Measurements from ENCODE around the gene ZDHHC17.

The ZDHHC17 gene

GRCh38 chr12:76789335-76790050 is 25.6 kb downstream of the ZDHHC17 start:
- TF ChIP-seq NFIC (IDR thresholded peaks at IDR 0.05) = no peak
- no peak for TF ChIP-seq TEAD4 (IDR thresholded peaks at IDR 0.05)
- no peak for TF ChIP-seq RAD21 (IDR thresholded peaks at IDR 0.05; ENCODE audit: low read depth)
- no peak for TF ChIP-seq TAF1 (IDR thresholded peaks at IDR 0.05; ENCODE audit: low read depth)
- TF ChIP-seq REST (IDR thresholded peaks at IDR 0.05; ENCODE audit: low read depth) = no peak
- no peak for TF ChIP-seq ZBTB7A (IDR thresholded peaks at IDR 0.05; ENCODE audit: low read depth)
- no peak for TF ChIP-seq EGR1 (IDR thresholded peaks at IDR 0.05)

- TF ChIP-seq USF1 (IDR thresholded peaks at IDR 0.05) (no peak), REST (IDR thresholded peaks at IDR 0.05; ENCODE audit: low read depth) (no peak), CEBPB (IDR thresholded peaks at IDR 0.05) (no peak), TCF12 (IDR thresholded peaks at IDR 0.05; ENCODE audit: low read depth) (no peak), RAD21 (IDR thresholded peaks at IDR 0.05; ENCODE audit: low read depth) (peak; percentile 75), YY1 (IDR thresholded peaks at IDR 0.05; ENCODE audit: low read depth) (no peak)
Observed at GRCh38 chr12:76790564-76791552, 26.9 kb downstream of the ZDHHC17 start.

GRCh38 chr12:76792828-76793227 is 28.9 kb downstream of the ZDHHC17 start:
- TF ChIP-seq REST (IDR thresholded peaks at IDR 0.05; ENCODE audit: low read depth) = no peak
- no peak for TF ChIP-seq EGR1 (IDR thresholded peaks at IDR 0.05)
- no peak for TF ChIP-seq YY1 (IDR thresholded peaks at IDR 0.05; ENCODE audit: low read depth)
- no peak for TF ChIP-seq TCF12 (IDR thresholded peaks at IDR 0.05; ENCODE audit: low read depth)
- no peak for TF ChIP-seq MAX (IDR thresholded peaks at IDR 0.05)
- no peak for TF ChIP-seq FOXM1 (IDR thresholded peaks at IDR 0.05; ENCODE audit: borderline replicate concordance, low read depth)
- TF ChIP-seq NFIC (IDR thresholded peaks at IDR 0.05) = no peak
- no peak for TF ChIP-seq TAF1 (IDR thresholded peaks at IDR 0.05; ENCODE audit: low read depth)
- no peak for TF ChIP-seq TEAD4 (IDR thresholded peaks at IDR 0.05)
- no peak for TF ChIP-seq EP300 (IDR thresholded peaks at IDR 0.05; ENCODE audit: borderline replicate concordance)
- TF ChIP-seq CREB1 (IDR thresholded peaks at IDR 0.05; ENCODE audit: low read depth) = no peak
- no peak for TF ChIP-seq RAD21 (IDR thresholded peaks at IDR 0.05; ENCODE audit: low read depth)
- TF ChIP-seq USF1 (IDR thresholded peaks at IDR 0.05) = no peak
- TF ChIP-seq CEBPB (IDR thresholded peaks at IDR 0.05) = no peak
- TF ChIP-seq ZBTB7A (IDR thresholded peaks at IDR 0.05; ENCODE audit: low read depth) = no peak

- TF ChIP-seq CREB1 (IDR thresholded peaks at IDR 0.05; ENCODE audit: low read depth) (no peak), CEBPB (IDR thresholded peaks at IDR 0.05) (no peak), FOXM1 (IDR thresholded peaks at IDR 0.05; ENCODE audit: borderline replicate concordance, low read depth) (no peak)
Observed at GRCh38 chr12:76798864-76799263, 34.9 kb downstream of the ZDHHC17 start.

Measured in Ishikawa (cell line).